Stimulated activated CD8-positive, alpha-beta memory T cell treated with anti-CD3 and anti-CD28 coated beads, Interleukin-4, amount 100 ng/mL, for 1 hour (primary cell): ENCODE data around the gene MUTYH.
A peak's percentile ranks its signal among the peaks of the same experiment; 100 is the strongest.
"Not testable (repeated sequence)": the region's sequence is repeated elsewhere in the genome, so short reads cannot be mapped to it uniquely, and the experiment has no call there.

Experiments used
- DNase-seq, 2 donors: peaks; one replicate each; pipeline ENCODE4 v3.0.0-alpha.2; 2020; ENCODE audit warnings: low read depth in 2 of 2, low spot score in 1 of 2

MUTYH gene

GRCh38 chr1:45322486-45323040, 17.7 kb downstream of the MUTYH start:
- no peak for DNase-seq

GRCh38 chr1:45321444-45321843, 18.8 kb downstream of the MUTYH start:
- no peak for DNase-seq

- no peak for DNase-seq
These were observed 20.5 kb downstream of the MUTYH start for GRCh38 chr1:45319761-45320160.

- DNase-seq = no peak
These were observed 23.1 kb downstream of the MUTYH start for GRCh38 chr1:45317166-45317565.

GRCh38 chr1:45314266-45314665, 26.0 kb downstream of the MUTYH start:
- no peak for DNase-seq

- no peak for DNase-seq
These were observed 33.3 kb downstream of the MUTYH start for GRCh38 chr1:45306905-45307304.

GRCh38 chr1:45306319-45306718, 33.9 kb downstream of the MUTYH start:
- DNase-seq = no peak

GRCh38 chr1:45305231-45305630, 35.0 kb downstream of the MUTYH start:
- DNase-seq = no peak

GRCh38 chr1:45304311-45305081, 35.7 kb downstream of the MUTYH start:
- DNase-seq = no peak

GRCh38 chr1:45303520-45304310, 36.5 kb downstream of the MUTYH start:
- peak; percentile 95 to 96 for DNase-seq

GRCh38 chr1:45302505-45303150, 37.6 kb downstream of the MUTYH start:
- DNase-seq = no peak

GRCh38 chr1:45300669-45300997, 39.6 kb downstream of the MUTYH start:
- no peak for DNase-seq

- no peak for DNase-seq
These were observed 40.1 kb downstream of the MUTYH start for GRCh38 chr1:45299981-45300668.

GRCh38 chr1:45299296-45299695, 40.9 kb downstream of the MUTYH start:
- no peak for DNase-seq

- DNase-seq = no peak
These were observed 42.4 kb downstream of the MUTYH start for GRCh38 chr1:45297666-45298356.

- no peak for DNase-seq
These were observed 48.5 kb downstream of the MUTYH start for GRCh38 chr1:45291716-45292115.

GRCh38 chr1:45291002-45291401, 49.2 kb downstream of the MUTYH start:
- DNase-seq = not testable (repeated sequence)

- DNase-seq = not testable (repeated sequence)
These were observed 53.7 kb downstream of the MUTYH start for GRCh38 chr1:45286521-45286920.

- not testable (repeated sequence) for DNase-seq
These were observed 55.4 kb downstream of the MUTYH start for GRCh38 chr1:45284858-45285257.

- no peak for DNase-seq
These were observed 57.9 kb downstream of the MUTYH start for GRCh38 chr1:45282351-45282750.
